ENCODE data around the gene PCDHA9.

PCDHA9 gene

GRCh38 chr5:140877262-140877581 is 29.0 kb downstream of the PCDHA9 start:
- no peak for DNase-seq

DNA sequence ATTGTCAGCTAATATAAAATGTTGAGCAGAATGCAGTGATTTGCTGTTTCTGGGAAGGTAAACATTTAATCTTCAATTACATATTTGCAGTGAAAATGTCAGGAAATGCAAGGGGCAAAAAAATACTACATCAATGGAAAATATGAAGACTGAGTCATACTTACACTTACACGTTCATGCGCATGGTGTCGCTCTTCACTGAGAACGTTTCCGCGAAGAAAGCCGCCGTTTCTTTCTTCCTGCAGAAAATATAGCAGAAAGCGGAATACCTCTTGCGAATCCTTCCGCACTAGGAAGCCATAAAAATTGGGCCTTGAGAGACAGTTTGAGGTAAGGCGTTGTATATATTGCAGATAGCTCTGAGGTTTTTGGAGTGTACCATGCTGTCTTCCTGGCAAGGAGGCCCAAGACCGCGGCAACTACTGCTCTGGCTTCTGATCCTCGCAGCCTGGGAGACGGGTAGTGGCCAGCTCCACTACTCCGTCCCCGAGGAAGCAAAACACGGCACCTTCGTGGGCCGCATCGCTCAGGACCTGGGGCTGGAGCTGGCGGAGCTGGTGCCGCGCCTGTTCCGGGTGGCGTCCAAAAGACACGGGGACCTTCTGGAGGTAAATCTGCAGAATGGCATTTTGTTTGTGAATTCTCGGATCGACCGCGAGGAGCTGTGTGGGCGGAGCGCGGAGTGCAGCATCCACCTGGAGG is 33.9 kb downstream of the PCDHA9 start, which contains the start of gene PCDHA13:
Gene PCDHA13 (plus strand): TSS at position 236 of the 702 bp plus-strand sequence. CDS start 145 bp downstream, at position 381.
- no peak for DNase-seq

GRCh38 chr5:140882591-140882899 is 34.4 kb downstream of the PCDHA9 start:
- no peak for DNase-seq

GRCh38 chr5:140883373-140883772 is 35.2 kb downstream of the PCDHA9 start:
- no peak for DNase-seq

- no peak for DNase-seq
Measured at GRCh38 chr5:140883927-140884697, 35.9 kb downstream of the PCDHA9 start.
